CD4-positive, alpha-beta T cell (primary cell): ENCODE results near the gene PHACTR3. TPM values are rescaled to one million over a fixed set of nuclear protein-coding genes. Genes with fewer than 3 reads are reported as not detected.

Experiments used
- ATAC-seq: fragments of 200-7000 bp; cut with Tn5 transposase; one replicate; pipeline ENCODE4 v1.10.0; 2022; ENCODE audit warnings: mild to moderate bottlenecking; ENCODE audit not compliant: poor library complexity
- CTCF ChIA-PET: fragments of 350-600 bp; sonication (Branson Sonifier 250); formaldehyde crosslinking; loops from one replicate; lab custom pipeline; 2021; ENCODE audit warnings: antibody characterized with exemption, inconsistent platforms; lab: Charles Lee
- POLR2A ChIA-PET: fragments of 350-600 bp; sonication (Branson Sonifier 250); formaldehyde crosslinking; loops from one replicate; lab custom pipeline; 2021; ENCODE audit warnings: antibody characterized with exemption, inconsistent platforms; lab: Charles Lee
- DNase-seq, 14 experiments: peaks; one replicate each; pipeline ENCODE4 v3.0.0-alpha.2; 2013 to 2020; ENCODE audit warnings: mixed read lengths in 2 of 14
- H3K27ac ChIP-seq, 2 donors: one replicate each; pipeline versions ENCODE4 v1.5.1 to v1.7.0; 2013; ENCODE audit warnings: low read length in 2 of 2, low read depth in 1 of 2, mild to moderate bottlenecking in 1 of 2
- H3K27me3 ChIP-seq, 2 experiments: 1 replicate in 1 of 2; 2 replicates in 1 of 2; pipeline versions ENCODE4 v1.6.1 to v1.7.0; 2013; ENCODE audit warnings: low read length in 2 of 2, control low read depth in 1 of 2, mild to moderate bottlenecking in 1 of 2, moderate library complexity in 1 of 2; ENCODE audit not compliant: insufficient read depth in 2 of 2, control insufficient read depth in 1 of 2
- H3K36me3 ChIP-seq: one replicate; pipeline ENCODE4 v1.6.1; 2013; ENCODE audit warnings: low read length, control low read depth; ENCODE audit not compliant: insufficient read depth
- H3K4me1 ChIP-seq: one replicate; pipeline ENCODE4 v1.6.1; 2013; ENCODE audit warnings: low read length, control low read depth; ENCODE audit not compliant: insufficient read depth
- H3K4me3 ChIP-seq: one replicate; pipeline ENCODE4 v1.5.1; 2013; ENCODE audit warnings: mild to moderate bottlenecking, low read length, moderate library complexity
- H3K9me3 ChIP-seq, 2 experiments: 1 replicate in 1 of 2; 2 replicates in 1 of 2; pipeline versions ENCODE4 v1.6.1 to v1.7.0; 2013; ENCODE audit warnings: low read length in 2 of 2, mild to moderate bottlenecking in 2 of 2, control low read depth in 1 of 2, moderate library complexity in 1 of 2; ENCODE audit not compliant: control insufficient read depth in 1 of 2, insufficient read depth in 1 of 2
- H3K27ac Mint-ChIP-seq: one replicate; pipeline ENCODE4 v1.8.0; 2020; ENCODE audit warnings: mixed read lengths
- H3K27me3 Mint-ChIP-seq: one replicate; pipeline ENCODE4 v1.8.0; 2021; ENCODE audit warnings: mixed read lengths
- H3K36me3 Mint-ChIP-seq: one replicate; pipeline ENCODE4 v1.8.0; 2021; ENCODE audit warnings: low read depth, mixed read lengths
- H3K4me1 Mint-ChIP-seq: one replicate; pipeline ENCODE4 v1.8.0; 2021; ENCODE audit warnings: low read depth, mixed read lengths
- H3K4me3 Mint-ChIP-seq: one replicate; pipeline ENCODE4 v1.8.0; 2020; ENCODE audit warnings: mild to moderate bottlenecking, mixed read lengths
- H3K9me3 Mint-ChIP-seq: one replicate; pipeline ENCODE4 v1.8.0; 2020; ENCODE audit warnings: mixed read lengths
- CTCF ChIP-seq: fragments of 200-600 bp; IDR thresholded peaks from one replicate; pipeline ENCODE4 v1.8.0; 2022; ENCODE audit warnings: antibody characterized with exemption, mild to moderate bottlenecking
- intact Hi-C, 2 experiments: fragments of 100-400 bp; cut with DNase I in 1 of 2; cut with micrococcal nuclease in 1 of 2; formaldehyde crosslinking; loops; one replicate each; pipeline versions ENCODE4 v1.15.1 to v1.9.0; 2023 to 2025; cut with DNase I, micrococcal nuclease
- total RNA-seq, 174 experiments: library from RNA in 2 of 174; stranded (reverse) in 2 of 174; gene quantifications; one replicate each; pipeline ENCODE4 v1.2.3 and lab custom pipeline; 2021 to 2026

The PHACTR3 gene
- total RNA-seq, 2 experiments from 2014 or later, result not detected

GRCh38 chr20:59829786-59830664, 225.7 kb downstream of the PHACTR3 start:
- intact Hi-C loops, result no loop called here
- no peak for TF ChIP-seq CTCF
- Mint-ChIP-seq H3K4me3 (no peak overlapping the region), H3K4me1 (no peaks in the 10 kb centered on the region), H3K36me3 (no peaks in the 10 kb centered on the region), H3K27me3 (peaks cover 39% of the 10 kb centered on the region), H3K27ac (no peak overlapping the region), H3K9me3 (no peaks in the 10 kb centered on the region)
- H3K27ac ChIP-seq, result no peak overlapping the region
- peaks cover 0 to 7% of the 10 kb centered on the region in 2 experiments for H3K9me3 ChIP-seq
- ChIA-PET POLR2A (no interaction called here), CTCF (no interaction called here)
- DNase-seq, result no peak
- no peaks in the 10 kb centered on the region for H3K4me1 ChIP-seq
- peaks cover 0 to 9% of the 10 kb centered on the region in 2 experiments for H3K27me3 ChIP-seq
- H3K4me3 ChIP-seq, result no peak overlapping the region
- ATAC-seq, result no peak
- no peaks in the 10 kb centered on the region for H3K36me3 ChIP-seq

- Mint-ChIP-seq H3K27ac (no peak overlapping the region), H3K36me3 (no peaks in the 10 kb centered on the region), H3K4me3 (no peak overlapping the region), H3K4me1 (no peaks in the 10 kb centered on the region), H3K27me3 (peaks cover 40% of the 10 kb centered on the region), H3K9me3 (no peaks in the 10 kb centered on the region)
- Histone ChIP-seq H3K4me1 (no peaks in the 10 kb centered on the region), H3K9me3 (peaks cover 0 to 7% of the 10 kb centered on the region in 2 experiments), H3K27me3 (peaks cover under 1 to 15% of the 10 kb centered on the region in 2 experiments), H3K36me3 (no peaks in the 10 kb centered on the region), H3K27ac (no peak overlapping the region), H3K4me3 (no peak overlapping the region)
- TF ChIP-seq CTCF, result no peak
- ATAC-seq (no peak), DNase-seq (no peak)
- intact Hi-C loops, result no loop called here
- ChIA-PET POLR2A (no interaction called here), CTCF (no interaction called here)
Observed at GRCh38 chr20:59830665-59831023, 226.3 kb downstream of the PHACTR3 start.

GRCh38 chr20:59831024-59831915, 226.9 kb downstream of the PHACTR3 start:
- H3K4me1 ChIP-seq, result no peaks in the 10 kb centered on the region
- DNase-seq (no peak), ATAC-seq (no peak)
- Mint-ChIP-seq H3K4me3 (no peak overlapping the region), H3K36me3 (no peaks in the 10 kb centered on the region), H3K27me3 (peaks cover 44% of the 10 kb centered on the region), H3K9me3 (no peaks in the 10 kb centered on the region), H3K27ac (no peak overlapping the region), H3K4me1 (no peaks in the 10 kb centered on the region)
- no peak for TF ChIP-seq CTCF
- H3K27me3 ChIP-seq, result peaks cover 4 to 22% of the 10 kb centered on the region in 2 experiments
- no peak overlapping the region for H3K4me3 ChIP-seq
- ChIA-PET CTCF (no interaction called here), POLR2A (no interaction called here)
- intact Hi-C loops, result no loop called here
- no peak overlapping the region for H3K27ac ChIP-seq
- H3K9me3 ChIP-seq, result peaks cover 0 to 7% of the 10 kb centered on the region in 2 experiments
- H3K36me3 ChIP-seq, result no peaks in the 10 kb centered on the region
